GM12891 (cell line): ENCODE measurements around the gene ZNF473.
"Not testable (repeated sequence)": the region's sequence is repeated elsewhere in the genome, so short reads cannot be mapped to it uniquely, and the experiment has no call there.

Experiments
- DNase-seq: peaks from one replicate; pipeline ENCODE4 v3.0.0; 2011; ENCODE audit warnings: low spot score; ENCODE audit not compliant: insufficient read length
- FAIRE-seq: peaks from 2 replicates; lab custom pipeline; 2011; peaks lifted over from hg19 to GRCh38; lab: Jason Lieb, UNC
- PAX5 ChIP-seq: IDR thresholded peaks from 2 replicates; pipeline ENCODE4 v1.6.1; 2011; ENCODE audit warnings: low read length, moderate library complexity, mild to moderate bottlenecking; ENCODE audit not compliant: insufficient read depth, severe bottlenecking
- POLR2A ChIP-seq: IDR thresholded peaks from 2 replicates; pipeline ENCODE4 v1.6.1; 2011; ENCODE audit warnings: low read depth, low read length, control low read depth
- POLR2AphosphoS5 ChIP-seq: IDR thresholded peaks from 2 replicates; pipeline ENCODE4 v1.6.1; 2011; ENCODE audit warnings: low read depth, low read length, control low read depth
- POU2F2 ChIP-seq: IDR thresholded peaks from 2 replicates; pipeline ENCODE4 v1.6.1; 2011; ENCODE audit warnings: low read depth, mild to moderate bottlenecking, control low read depth, low read length, moderate library complexity
- SPI1 ChIP-seq: IDR thresholded peaks from 2 replicates; pipeline ENCODE4 v1.6.1; 2011; ENCODE audit warnings: low read depth, low read length, control low read depth
- TAF1 ChIP-seq: IDR thresholded peaks from 2 replicates; pipeline ENCODE4 v1.6.1; 2011; ENCODE audit warnings: low read depth, low read length, control low read depth

Gene ZNF473

DNA sequence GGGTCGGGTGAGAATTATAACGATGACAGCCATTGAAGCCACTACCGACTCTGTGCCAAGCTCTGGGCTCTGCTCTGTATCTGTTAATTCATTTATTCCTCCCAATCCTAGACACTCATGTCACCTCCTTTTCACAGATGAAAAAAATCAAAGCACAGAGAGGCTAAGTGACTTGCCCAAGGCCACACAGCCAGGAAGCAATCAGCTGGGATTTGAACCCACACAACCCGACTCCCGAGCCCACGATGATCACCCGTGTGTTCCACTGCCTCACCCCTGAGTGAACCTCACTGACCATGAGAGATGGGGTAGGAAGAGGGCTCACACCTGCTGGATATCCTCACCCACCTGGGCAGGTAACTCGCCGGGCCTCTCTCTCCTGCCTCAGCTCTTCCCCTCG lies 40.1 kb downstream of the ZNF473 start:
- TF ChIP-seq POLR2AphosphoS5 (no peak), TAF1 (no peak), POU2F2 (no peak), SPI1 (no peak), PAX5 (no peak), POLR2A (no peak)
- no peak for FAIRE-seq
- DNase-seq: no peak

DNA sequence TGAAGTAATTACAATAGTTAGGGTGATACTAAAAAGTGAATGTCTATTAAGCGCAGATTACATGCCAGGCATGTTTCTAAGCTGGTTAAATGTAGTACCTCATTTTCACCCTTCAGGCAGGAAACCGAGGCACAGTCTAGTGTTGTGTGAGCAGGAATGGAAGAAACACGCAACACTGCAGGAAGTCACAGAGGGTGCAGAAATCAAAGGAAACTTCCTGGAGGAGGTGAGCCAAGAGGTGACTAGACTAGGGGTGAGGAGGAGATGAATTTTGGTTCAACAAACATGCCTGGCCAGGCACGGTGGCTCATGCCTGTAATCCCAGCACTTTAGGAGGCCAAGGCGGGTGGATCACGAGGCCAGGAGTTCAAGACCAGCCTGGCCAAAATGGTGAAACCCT lies 41.8 kb downstream of the ZNF473 start:
- no peak for DNase-seq
- no peak for FAIRE-seq
- no peak for TF ChIP-seq POU2F2
- TF ChIP-seq SPI1: no peak
- TF ChIP-seq PAX5: no peak
- no peak for TF ChIP-seq POLR2A
- no peak for TF ChIP-seq POLR2AphosphoS5
- TF ChIP-seq TAF1: no peak

DNA sequence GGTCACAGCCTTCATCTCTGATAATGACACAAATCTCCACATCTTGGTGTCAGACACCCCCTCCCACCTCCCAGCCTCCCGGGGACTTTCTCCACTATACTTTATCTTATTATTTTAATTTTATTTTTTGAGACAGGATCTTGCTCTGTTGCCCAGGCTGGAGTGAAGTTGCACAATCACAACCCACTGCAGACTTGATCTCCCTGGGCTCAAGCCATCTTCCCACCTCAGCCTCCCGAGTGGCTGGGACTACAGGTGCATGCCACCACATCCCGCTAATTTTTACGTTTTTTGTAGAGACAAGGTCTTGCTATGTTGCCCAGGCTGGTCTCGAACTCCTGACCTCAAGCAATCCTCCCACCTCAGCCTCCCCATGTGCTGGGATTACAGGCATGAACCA lies 42.6 kb downstream of the ZNF473 start:
- not testable (repeated sequence) for DNase-seq, FAIRE-seq

DNA sequence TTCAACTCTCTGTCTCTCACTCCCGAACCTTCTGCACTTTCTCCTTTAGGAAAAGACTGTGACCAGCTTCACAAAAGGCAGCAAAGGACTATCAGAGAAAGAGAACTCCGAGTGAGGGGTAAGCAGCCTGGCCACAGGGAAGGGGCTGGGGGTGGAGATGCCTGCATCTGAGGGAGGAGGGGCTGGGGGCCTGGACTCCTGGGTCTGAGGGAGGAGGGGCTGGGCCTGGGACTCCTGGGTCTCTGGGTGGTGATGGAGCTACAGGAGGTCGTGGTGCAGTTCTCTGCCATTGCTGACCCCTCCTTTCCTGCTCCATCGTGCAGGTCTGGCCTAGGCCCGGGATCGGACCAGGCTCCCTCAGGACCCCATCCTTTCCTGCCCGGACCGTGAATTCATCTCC lies 49.3 kb downstream of the ZNF473 start:
- FAIRE-seq, DNase-seq: not testable (repeated sequence)

DNA sequence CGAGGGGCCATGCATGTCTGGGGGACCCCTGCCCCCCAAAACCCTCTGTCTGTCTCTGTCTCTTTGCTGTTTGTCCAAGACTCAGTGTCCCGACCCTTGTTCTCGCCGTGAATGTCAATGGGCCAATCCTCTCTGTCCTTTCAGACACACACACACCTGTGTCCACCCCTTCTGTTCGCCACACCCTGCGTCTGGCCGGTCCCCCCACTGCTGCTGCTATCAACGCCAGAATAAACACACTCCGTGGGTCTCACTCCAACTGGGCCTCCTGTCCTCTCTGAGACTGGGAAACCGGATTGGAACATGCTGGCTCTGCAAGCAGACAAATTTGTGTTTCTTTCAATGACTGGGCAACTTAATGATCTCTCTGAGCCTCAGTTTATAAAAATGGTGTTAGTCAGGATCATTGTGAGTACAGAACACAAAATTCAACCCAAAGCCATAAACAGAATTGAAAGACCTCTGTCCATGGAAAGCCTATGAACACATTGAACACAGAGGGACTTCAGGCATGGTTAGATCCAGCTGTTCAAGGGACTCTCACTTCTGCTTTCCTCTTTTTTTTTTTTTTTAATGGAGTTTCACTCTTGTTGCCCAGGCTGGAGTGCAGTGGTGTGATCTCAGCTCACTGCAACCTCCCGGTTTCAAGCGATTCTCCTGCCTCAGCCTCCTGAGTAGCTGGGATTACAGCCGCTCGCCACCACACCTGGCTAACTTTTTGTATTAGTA lies 50.0 kb downstream of the ZNF473 start:
- peak; percentile 80 for TF ChIP-seq SPI1
- FAIRE-seq, DNase-seq: not testable (repeated sequence)

DNA sequence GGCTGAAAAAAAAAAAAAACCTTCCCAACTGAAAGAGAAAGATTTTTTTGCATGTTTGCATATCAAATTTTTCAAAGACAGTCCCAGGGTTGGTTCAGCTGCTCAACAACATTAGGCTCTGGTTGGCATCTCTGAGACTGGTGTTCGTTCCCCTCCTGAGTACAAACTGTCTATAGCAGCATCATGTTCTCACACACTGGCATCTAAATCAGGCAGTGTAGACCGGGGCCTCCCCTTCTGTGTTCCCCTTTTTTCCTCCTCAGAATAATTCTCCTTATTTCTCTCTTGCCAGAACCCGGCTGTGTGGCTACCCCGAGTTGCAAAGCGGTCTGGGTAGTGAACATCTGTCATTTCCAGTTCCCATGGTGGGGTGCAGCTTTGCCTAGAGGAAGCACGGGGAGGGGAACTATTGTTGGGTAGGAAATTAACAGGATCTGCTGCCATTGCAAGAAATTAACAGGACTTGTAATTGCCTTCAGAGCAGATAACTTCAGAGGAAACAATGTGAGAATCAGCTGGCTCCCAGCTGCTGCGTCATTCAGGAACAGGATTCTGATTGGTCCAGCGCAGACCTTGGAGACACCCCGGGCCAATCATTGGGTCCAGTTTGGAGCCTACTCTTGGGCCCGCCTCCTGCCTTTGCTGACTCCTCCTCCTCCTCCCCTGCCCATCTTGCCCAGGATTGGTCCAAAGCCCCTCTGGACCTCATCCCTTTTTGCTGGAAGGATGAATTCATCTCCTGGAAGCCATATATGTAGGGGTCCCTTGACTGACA lies 51.0 kb downstream of the ZNF473 start:
- not testable (repeated sequence) for FAIRE-seq, DNase-seq

DNA sequence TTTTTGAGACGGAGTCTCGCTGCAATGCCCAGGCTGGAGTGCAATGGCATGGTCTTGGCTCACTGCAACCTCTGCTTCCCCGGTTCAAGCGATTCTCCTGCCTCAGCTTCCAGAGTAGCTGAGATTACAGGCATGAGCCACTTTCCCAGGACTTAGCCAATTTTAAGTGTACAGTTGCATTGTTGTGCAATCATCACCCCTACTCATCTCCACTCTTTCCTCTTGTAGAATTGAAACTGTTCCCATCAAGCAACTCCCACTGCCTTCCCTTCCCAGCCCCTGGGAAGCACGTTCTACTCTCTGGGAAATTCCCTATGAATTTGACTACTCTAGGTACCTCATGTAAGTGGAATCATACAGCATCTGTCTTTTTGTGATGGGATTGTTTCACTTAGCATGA lies 53.2 kb downstream of the ZNF473 start:
- FAIRE-seq, DNase-seq: not testable (repeated sequence)

DNA sequence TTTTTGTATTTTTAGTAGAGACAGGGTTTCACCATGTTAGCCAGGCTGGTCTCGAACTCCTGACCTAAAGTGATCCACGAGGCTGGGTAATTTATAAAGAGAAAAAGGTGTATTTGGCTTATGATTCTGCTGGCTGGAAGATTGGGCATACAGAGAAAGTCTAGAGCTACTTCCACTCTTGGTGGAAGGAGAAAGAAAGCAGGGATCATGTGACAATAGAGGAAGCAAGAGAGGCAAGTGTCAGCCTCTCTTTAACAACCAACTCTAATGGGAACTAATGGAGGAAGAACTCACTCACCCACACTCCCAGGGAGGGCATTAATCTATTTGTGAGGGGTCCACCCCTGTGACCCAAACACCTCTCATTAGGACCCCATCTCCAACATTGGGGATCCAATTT lies 58.6 kb downstream of the ZNF473 start:
- not testable (repeated sequence) for FAIRE-seq, DNase-seq

DNA sequence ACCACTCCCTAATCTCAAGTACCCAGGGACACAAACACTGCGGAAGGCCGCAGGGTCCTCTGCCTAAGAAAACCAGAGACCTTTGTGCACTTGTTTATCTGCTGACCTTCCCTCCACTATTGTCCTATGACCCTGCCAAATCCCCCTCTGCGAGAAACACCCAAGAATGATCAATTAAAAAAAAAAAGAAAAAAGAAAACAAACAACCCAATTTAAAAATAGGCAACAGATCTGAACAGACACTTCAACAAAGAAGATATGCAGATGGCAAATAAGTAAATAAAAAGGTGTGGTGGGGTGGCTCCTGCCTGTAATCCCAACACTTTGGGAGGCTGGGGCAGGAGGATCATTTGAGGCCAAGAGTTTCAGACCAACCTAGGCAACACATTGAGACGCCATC lies 61.3 kb downstream of the ZNF473 start:
- not testable (repeated sequence) for DNase-seq, FAIRE-seq

DNA sequence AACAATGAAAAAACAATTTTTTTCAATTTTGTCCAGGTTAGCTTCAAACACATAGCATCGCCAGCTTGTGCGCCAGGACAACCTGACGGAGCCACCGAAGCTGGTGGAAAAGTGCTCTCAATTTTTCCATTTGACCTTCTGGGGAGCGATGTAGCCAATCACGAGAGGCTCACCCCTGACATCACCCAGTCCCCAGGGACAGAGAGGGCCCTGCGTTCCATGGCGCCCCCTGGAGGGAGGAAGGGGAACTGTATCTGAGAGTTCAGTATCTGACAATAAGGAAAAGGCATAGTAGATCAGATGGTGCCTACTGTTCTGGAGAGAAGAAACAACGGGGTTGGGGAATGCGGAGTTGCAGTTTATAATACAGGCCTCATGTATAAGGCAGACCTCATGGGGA lies 64.9 kb downstream of the ZNF473 start:
- not testable (repeated sequence) for DNase-seq, FAIRE-seq

DNA sequence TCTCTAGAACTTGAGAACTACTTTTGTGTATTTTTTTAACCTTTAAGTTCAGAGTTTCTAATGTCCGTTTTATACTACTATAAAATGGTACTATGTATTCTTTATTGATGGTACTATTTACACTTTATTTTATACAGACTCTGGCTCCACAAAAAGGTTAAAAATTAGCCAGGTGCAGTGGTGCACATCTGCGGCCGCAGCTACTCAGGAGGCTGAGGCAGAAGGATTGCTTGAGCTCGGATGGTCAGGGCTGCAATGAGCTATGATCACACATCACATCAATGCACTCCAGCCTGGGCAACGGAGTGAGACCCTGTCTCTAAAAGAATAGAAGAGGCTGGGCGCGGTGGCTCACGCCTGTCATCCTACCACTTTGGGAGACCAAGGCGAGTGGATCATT lies 66.0 kb downstream of the ZNF473 start:
- FAIRE-seq, DNase-seq: not testable (repeated sequence)

DNA sequence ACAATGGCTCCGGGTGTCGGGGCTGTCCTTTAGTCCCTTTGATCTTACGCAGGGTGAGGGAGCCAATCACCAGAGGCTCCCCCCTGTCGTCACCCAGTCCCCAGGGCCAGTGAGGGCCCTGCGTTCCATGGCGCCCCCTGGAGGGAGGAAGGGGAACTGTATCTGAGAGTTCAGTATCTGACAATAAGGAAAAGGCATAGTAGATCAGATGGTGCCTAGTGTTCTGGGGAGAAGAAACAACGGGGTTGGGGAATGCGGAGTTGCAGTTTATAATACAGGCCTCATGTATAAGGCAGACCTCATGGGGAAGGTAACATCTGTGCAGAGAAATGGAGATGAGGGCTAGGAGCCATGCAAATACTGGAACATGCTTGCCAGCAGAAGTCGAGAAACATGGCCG lies 66.8 kb downstream of the ZNF473 start:
- FAIRE-seq, DNase-seq: not testable (repeated sequence)

DNA sequence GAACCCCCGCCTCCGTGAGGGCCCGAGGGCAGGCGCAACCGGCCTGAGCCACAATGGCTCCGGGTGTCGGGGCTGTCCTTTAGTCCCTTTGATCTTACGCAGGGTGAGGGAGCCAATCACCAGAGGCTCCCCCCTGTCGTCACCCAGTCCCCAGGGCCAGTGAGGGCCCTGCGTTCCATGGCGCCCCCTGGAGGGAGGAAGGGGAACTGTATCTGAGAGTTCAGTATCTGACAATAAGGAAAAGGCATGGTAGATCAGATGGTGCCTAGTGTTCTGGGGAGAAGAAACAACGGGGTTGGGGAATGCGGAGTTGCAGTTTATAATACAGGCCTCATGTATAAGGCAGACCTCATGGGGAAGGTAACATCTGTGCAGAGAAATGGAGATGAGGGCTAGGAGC lies 72.1 kb downstream of the ZNF473 start:
- not testable (repeated sequence) for DNase-seq, FAIRE-seq

DNA sequence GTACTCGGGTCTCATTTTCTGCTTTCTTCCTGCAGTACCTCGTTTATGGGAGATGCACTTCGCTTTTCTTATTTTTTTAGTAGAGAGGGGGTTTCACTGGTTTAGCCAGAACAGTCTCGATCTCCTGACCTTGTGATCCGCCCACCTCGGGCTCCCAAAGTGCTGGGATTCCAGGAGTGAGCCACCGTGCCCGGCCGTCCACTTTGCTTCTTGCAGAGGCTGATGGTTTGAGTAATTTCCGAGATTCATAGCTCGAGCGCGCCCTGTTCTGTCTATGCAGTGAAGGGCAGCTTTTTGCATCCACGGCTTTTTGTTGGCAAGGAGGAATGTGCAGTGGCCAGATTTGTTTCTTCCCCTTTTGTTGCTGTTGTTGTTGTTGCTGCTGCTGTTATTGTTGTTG lies 73.1 kb downstream of the ZNF473 start:
- FAIRE-seq, DNase-seq: not testable (repeated sequence)

DNA sequence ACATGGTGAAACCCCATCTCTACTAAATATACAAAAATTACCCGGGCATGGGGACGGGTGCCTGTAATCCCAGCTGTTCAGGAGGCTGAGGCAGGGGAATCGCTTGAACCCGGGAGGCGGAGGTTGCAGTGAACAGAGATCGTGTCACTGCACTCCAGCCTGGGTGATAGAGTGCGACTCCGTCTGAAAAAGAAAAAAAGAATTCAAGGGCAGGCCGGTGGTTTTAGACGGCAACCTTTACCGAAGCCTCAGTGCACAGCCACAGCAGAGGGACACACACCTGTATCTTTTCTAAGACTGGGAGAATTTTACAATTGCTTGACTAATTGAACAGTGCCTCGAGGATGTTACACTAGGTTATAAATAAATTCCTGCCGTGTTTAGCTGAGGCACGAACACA lies 73.9 kb downstream of the ZNF473 start:
- DNase-seq, FAIRE-seq: not testable (repeated sequence)

DNA sequence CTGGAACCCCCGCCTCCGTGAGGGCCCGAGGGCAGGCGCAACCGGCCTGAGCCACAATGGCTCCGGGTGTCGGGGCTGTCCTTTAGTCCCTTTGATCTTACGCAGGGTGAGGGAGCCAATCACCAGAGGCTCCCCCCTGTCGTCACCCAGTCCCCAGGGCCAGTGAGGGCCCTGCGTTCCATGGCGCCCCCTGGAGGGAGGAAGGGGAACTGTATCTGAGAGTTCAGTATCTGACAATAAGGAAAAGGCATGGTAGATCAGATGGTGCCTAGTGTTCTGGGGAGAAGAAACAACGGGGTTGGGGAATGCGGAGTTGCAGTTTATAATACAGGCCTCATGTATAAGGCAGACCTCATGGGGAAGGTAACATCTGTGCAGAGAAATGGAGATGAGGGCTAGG lies 75.1 kb downstream of the ZNF473 start:
- not testable (repeated sequence) for DNase-seq, FAIRE-seq
